Glutamatergic neuron (in vitro differentiated cells): ENCODE results near the gene CRACDL. TPM values are rescaled to one million over a fixed set of nuclear protein-coding genes. Genes with fewer than 3 reads are reported as not detected.

Experiments
- DNase-seq: peaks from one replicate; pipeline ENCODE4 v3.0.0; 2022
- H3K27ac Mint-ChIP-seq: one replicate; pipeline ENCODE4 v1.8.0; 2020; ENCODE audit warnings: mild to moderate bottlenecking, mixed read lengths, inconsistent platforms; ENCODE audit not compliant: unreplicated experiment
- H3K27me3 Mint-ChIP-seq: one replicate; pipeline ENCODE4 v1.8.0; 2020; ENCODE audit warnings: mild to moderate bottlenecking, moderate library complexity, mixed read lengths, inconsistent platforms; ENCODE audit not compliant: unreplicated experiment
- H3K36me3 Mint-ChIP-seq: one replicate; pipeline ENCODE4 v1.8.0; 2020; ENCODE audit warnings: mild to moderate bottlenecking, mixed read lengths, inconsistent platforms; ENCODE audit not compliant: unreplicated experiment
- H3K4me1 Mint-ChIP-seq: one replicate; pipeline ENCODE4 v1.8.0; 2020; ENCODE audit warnings: mild to moderate bottlenecking, low read depth, mixed read lengths, inconsistent platforms; ENCODE audit not compliant: unreplicated experiment
- H3K4me3 Mint-ChIP-seq: one replicate; pipeline ENCODE4 v1.8.0; 2020; ENCODE audit warnings: mild to moderate bottlenecking, mixed read lengths, inconsistent platforms; ENCODE audit not compliant: unreplicated experiment
- H3K9me3 Mint-ChIP-seq: one replicate; pipeline ENCODE4 v1.8.0; 2020; ENCODE audit warnings: mild to moderate bottlenecking, moderate library complexity, mixed read lengths, inconsistent platforms; ENCODE audit not compliant: unreplicated experiment
- total RNA-seq: library from RNA; stranded (reverse); fragmentation: NEBNext Ultra II Directional; extraction: Animal tissue kit (Norgen Biotek cat#: 25700); gene quantifications from one replicate; pipeline ENCODE4 v1.2.1, GENCODE V29; 2021; ENCODE audit not compliant: unreplicated experiment
- TF ChIP-seq, protein P1 (sequence below): fragments of 200-600 bp; sonication (generic); IDR thresholded peaks from one replicate; pipeline ENCODE4 v1.5.0; 2021; ENCODE audit not compliant: partially characterized antibody, unreplicated experiment

The CRACDL gene
- total RNA-seq, 1 donor from 2014 or later, result 2.1 TPM

DNA sequence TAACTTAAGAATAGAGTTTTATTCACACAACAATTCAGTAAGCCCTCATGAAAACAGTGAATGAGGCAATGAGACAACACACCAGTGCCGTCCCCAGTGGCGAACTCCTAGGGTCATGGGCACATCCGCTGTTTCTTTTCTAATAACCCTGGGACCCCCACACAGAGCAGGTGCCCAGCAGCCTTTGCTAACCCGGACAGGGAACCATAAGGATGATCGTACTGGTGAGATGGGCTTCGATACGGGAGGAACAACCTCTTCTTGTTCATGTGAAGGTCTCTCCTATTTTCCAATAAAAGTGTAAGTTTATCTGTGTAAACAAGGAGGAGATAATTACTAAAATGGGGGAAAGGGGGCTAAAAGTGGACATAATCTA lies 107.7 kb downstream of the CRACDL start:
- no peak for DNase-seq
- peaks cover 9% of the 10 kb centered on the region for H3K9me3 Mint-ChIP-seq
- no peak overlapping the region for H3K27ac Mint-ChIP-seq
- TF ChIP-seq, protein P1, sequence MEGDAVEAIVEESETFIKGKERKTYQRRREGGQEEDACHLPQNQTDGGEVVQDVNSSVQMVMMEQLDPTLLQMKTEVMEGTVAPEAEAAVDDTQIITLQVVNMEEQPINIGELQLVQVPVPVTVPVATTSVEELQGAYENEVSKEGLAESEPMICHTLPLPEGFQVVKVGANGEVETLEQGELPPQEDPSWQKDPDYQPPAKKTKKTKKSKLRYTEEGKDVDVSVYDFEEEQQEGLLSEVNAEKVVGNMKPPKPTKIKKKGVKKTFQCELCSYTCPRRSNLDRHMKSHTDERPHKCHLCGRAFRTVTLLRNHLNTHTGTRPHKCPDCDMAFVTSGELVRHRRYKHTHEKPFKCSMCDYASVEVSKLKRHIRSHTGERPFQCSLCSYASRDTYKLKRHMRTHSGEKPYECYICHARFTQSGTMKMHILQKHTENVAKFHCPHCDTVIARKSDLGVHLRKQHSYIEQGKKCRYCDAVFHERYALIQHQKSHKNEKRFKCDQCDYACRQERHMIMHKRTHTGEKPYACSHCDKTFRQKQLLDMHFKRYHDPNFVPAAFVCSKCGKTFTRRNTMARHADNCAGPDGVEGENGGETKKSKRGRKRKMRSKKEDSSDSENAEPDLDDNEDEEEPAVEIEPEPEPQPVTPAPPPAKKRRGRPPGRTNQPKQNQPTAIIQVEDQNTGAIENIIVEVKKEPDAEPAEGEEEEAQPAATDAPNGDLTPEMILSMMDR, result no peak
- no peak overlapping the region for H3K4me3 Mint-ChIP-seq
- no peaks in the 10 kb centered on the region for H3K36me3 Mint-ChIP-seq
- H3K4me1 Mint-ChIP-seq, result peaks cover 16% of the 10 kb centered on the region
- H3K27me3 Mint-ChIP-seq, result peaks cover 10% of the 10 kb centered on the region

- Mint-ChIP-seq H3K4me1 (peaks cover 14% of the 10 kb centered on the region), H3K4me3 (no peak overlapping the region), H3K27me3 (peaks cover 11% of the 10 kb centered on the region), H3K9me3 (peaks cover 10% of the 10 kb centered on the region), H3K36me3 (no peaks in the 10 kb centered on the region), H3K27ac (no peak overlapping the region)
- TF ChIP-seq, protein P1, result no peak
- DNase-seq, result no peak
Observed at GRCh38 chr2:98827625-98828368, 108.2 kb downstream of the CRACDL start.

DNA sequence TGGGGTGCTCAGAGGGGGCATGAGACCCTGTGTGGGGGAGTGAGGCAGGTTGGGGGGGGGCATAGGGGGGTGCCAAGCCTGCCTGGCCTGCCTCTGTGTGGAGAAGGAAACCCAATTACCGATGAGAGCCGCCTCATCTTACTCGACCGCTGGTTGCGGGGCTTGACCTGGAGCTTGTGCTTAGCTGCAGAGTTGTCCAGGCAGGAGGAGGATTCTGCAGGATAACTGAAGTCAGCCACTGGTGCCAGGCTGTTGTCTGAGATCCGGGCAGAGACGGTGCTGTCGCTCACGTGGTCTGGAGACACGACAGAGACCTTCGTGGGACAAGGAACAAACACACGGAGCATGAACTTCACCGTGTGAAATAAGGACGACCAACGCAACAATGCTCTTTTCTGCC lies 109.2 kb downstream of the CRACDL start:
- H3K4me3 Mint-ChIP-seq, result no peak overlapping the region
- H3K36me3 Mint-ChIP-seq, result no peaks in the 10 kb centered on the region
- peaks cover 9% of the 10 kb centered on the region for H3K4me1 Mint-ChIP-seq
- H3K27ac Mint-ChIP-seq, result no peak overlapping the region
- TF ChIP-seq, protein P1, result no peak
- peaks cover 7% of the 10 kb centered on the region for H3K9me3 Mint-ChIP-seq
- no peak for DNase-seq
- H3K27me3 Mint-ChIP-seq, result peaks cover 11% of the 10 kb centered on the region

- no peak overlapping the region for H3K4me3 Mint-ChIP-seq
- peaks cover 6% of the 10 kb centered on the region for H3K9me3 Mint-ChIP-seq
- TF ChIP-seq, protein P1, result no peak
- H3K27me3 Mint-ChIP-seq, result peaks cover 9% of the 10 kb centered on the region
- peaks cover 9% of the 10 kb centered on the region for H3K4me1 Mint-ChIP-seq
- DNase-seq, result no peak
- no peak overlapping the region for H3K27ac Mint-ChIP-seq
- H3K36me3 Mint-ChIP-seq, result no peaks in the 10 kb centered on the region
Observed at GRCh38 chr2:98825858-98826257, 110.2 kb downstream of the CRACDL start.

DNA sequence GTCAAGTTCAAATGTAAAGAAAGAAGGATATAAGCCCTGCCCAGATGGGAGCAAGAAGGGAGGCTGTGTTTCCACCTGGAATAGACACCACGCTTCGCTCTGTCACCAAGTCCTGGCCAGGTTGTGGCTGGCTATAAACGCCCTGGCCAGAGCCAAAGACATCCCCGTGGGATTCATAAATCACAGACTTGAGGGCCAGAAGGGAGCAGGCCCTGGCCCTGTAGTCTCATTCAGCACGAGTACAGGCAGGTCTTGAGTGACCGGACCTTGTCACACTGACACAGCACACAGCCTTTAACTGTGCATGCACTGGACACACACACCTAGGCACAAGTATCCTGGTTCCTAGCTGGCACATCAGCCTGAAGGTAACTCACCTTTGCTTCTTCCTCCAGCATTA lies 110.6 kb downstream of the CRACDL start:
- TF ChIP-seq, protein P1, result no peak
- H3K4me3 Mint-ChIP-seq, result no peak overlapping the region
- H3K4me1 Mint-ChIP-seq, result peaks cover 9% of the 10 kb centered on the region
- peaks cover 6% of the 10 kb centered on the region for H3K9me3 Mint-ChIP-seq
- H3K36me3 Mint-ChIP-seq, result no peaks in the 10 kb centered on the region
- peaks cover 11% of the 10 kb centered on the region for H3K27me3 Mint-ChIP-seq
- DNase-seq, result no peak
- H3K27ac Mint-ChIP-seq, result no peak overlapping the region
